C4-2B (cell line): ENCODE results near the gene AGAP1.

Source experiments
- CTCF ChIP-seq: fragments of 450-650 bp; conservative IDR thresholded peaks from 2 replicates; pipeline ENCODE4 v1.5.1; 2017; ENCODE audit warnings: mild to moderate bottlenecking
- ZFX ChIP-seq: fragments of 450-650 bp; IDR thresholded peaks from 2 replicates; pipeline ENCODE4 v1.6.1; 2017

GRCh38 chr2:235498541-235498940, 4.7 kb downstream of the AGAP1 start:
- TF ChIP-seq CTCF (no peak), ZFX (no peak)
